ENCODE measurements around the gene PTPRN2. TPM values are rescaled to one million over a fixed set of nuclear protein-coding genes. Genes with fewer than 3 reads are reported as not detected.

The PTPRN2 gene
- total and polyA plus RNA-seq, 9 of the 15 experiments (the other 6 are each of a cell fraction or from before 2014, with no cell fraction given): not detected

- H2AFZ ChIP-seq (ENCODE audit: low read depth, low read length): no peak overlapping the region
- peak; percentile 68 for FAIRE-seq
- under 1% methylated on average over 10 of the region's 10 CpGs for WGBS (ENCODE audit: insufficient coverage, low coverage, missing lambda C conversion rate)
- no peak overlapping the region for H3K4me3 ChIP-seq
- no peaks in the 10 kb centered on the region for H3K79me2 ChIP-seq (ENCODE audit: control insufficient read depth, insufficient read depth, low read length)
- no TSS peak for BruUV-seq (replicated peaks)
- H3K27ac ChIP-seq (ENCODE audit: extremely low read depth, low read depth, low read length): no peak overlapping the region
- TF ChIP-seq ZNF436 (CRISPR knock-in tag; IDR thresholded peaks at IDR 0.05) (no peak), EZH2 (IDR thresholded peaks at IDR 0.05; ENCODE audit: borderline replicate concordance, low read depth, low read length) (peak; percentile 39; the same call in 1 of the 2 replicates), XRCC3 (IDR thresholded peaks at IDR 0.05) (no peak), EGR1 (conservative IDR thresholded peaks at IDR 0.05) (peak; percentile 91), STAT5A (IDR thresholded peaks at IDR 0.05; ENCODE audit: borderline replicate concordance, low read length) (peak; percentile 42; the same call in 1 of the 2 replicates)
- H3K4me2 ChIP-seq (ENCODE audit: insufficient read depth, low read length): no peak overlapping the region
- intact Hi-C loops (cut with micrococcal nuclease): no loop called here
- peak in 1 of 4 experiments; percentile 51 for DNase-seq (ENCODE audit: extremely low read depth in 1 of 4, low spot score in 3 of 4)
- peaks cover 24% of the 10 kb centered on the region for H4K20me1 ChIP-seq (replicated peaks; ENCODE audit: control insufficient read depth, insufficient read depth, low read length)
- no peaks in the 10 kb centered on the region for H3K9me1 ChIP-seq (ENCODE audit: control insufficient read depth, insufficient read depth, low read length)
- H3K36me3 ChIP-seq (ENCODE audit: control insufficient read depth, insufficient read depth, low read length): no peaks in the 10 kb centered on the region
- in situ Hi-C loops (cut with MboI): no loop called here
- H3K9ac ChIP-seq (ENCODE audit: insufficient read depth in 1 of 2, low read depth in 2 of 2, low read length in 2 of 2): no peak overlapping the region
- ChIA-PET CTCF (ENCODE audit: low intra/inter-chr PET ratio) (no interaction called here), POLR2A (interaction anchor here (1.5 kb wide), 1 partner anchor 8 kb away, joined by 3 read pairs; no protein-coding TSS in a partner anchor)
- H3K27me3 ChIP-seq (ENCODE audit: control insufficient read depth in 2 of 2, insufficient read depth in 2 of 2, low read length in 2 of 2): peaks cover 68 to 78% of the 10 kb centered on the region in 2 experiments
- H3K9me3 ChIP-seq (replicated peaks; ENCODE audit: control insufficient read depth, insufficient read depth, low read depth, low read length): no peaks in the 10 kb centered on the region; the same call in 1 of the 2 replicates
- peak; percentile 55; the same call in 2 of the 3 replicates for ATAC-seq
- H3K4me1 ChIP-seq (replicated peaks in 1 of 2; ENCODE audit: control insufficient read depth in 2 of 2, insufficient read depth in 2 of 2, low read length in 2 of 2): 0 out of 5 replicates have a peak, but pooled peaks cover 0 to 3% of the 10 kb centered on the region in 2 experiments
Observed at GRCh38 chr7:157538735-157539134, 1048.9 kb downstream of the PTPRN2 start.

- POLR2A ChIA-PET: interaction anchor here (0.7 kb wide), 1 partner anchor 22 kb away, joined by 3 read pairs; no protein-coding TSS in a partner anchor
- DNase-seq (ENCODE audit: extremely low read depth in 1 of 4, low spot score in 3 of 4) (no peak), ATAC-seq (no peak), FAIRE-seq (no peak)
- Histone ChIP-seq H4K20me1 (replicated peaks; ENCODE audit: control insufficient read depth, insufficient read depth, low read length) (peaks cover 24% of the 10 kb centered on the region), H3K27me3 (ENCODE audit: control insufficient read depth in 2 of 2, insufficient read depth in 2 of 2, low read length in 2 of 2) (peaks cover 65 to 78% of the 10 kb centered on the region in 2 experiments), H3K36me3 (ENCODE audit: control insufficient read depth, insufficient read depth, low read length) (no peaks in the 10 kb centered on the region), H3K9me1 (ENCODE audit: control insufficient read depth, insufficient read depth, low read length) (no peaks in the 10 kb centered on the region), H3K4me3 (no peak overlapping the region), H3K4me1 (replicated peaks in 1 of 2; ENCODE audit: control insufficient read depth in 2 of 2, insufficient read depth in 2 of 2, low read length in 2 of 2) (0 out of 5 replicates have a peak, but pooled peaks cover 0 to 3% of the 10 kb centered on the region in 2 experiments), H3K79me2 (ENCODE audit: control insufficient read depth, insufficient read depth, low read length) (no peaks in the 10 kb centered on the region), H3K9me3 (replicated peaks; ENCODE audit: control insufficient read depth, insufficient read depth, low read depth, low read length) (no peaks in the 10 kb centered on the region; the same call in 1 of the 2 replicates), H2AFZ (ENCODE audit: low read depth, low read length) (no peak overlapping the region), H3K27ac (ENCODE audit: extremely low read depth, low read depth, low read length) (no peak overlapping the region), H3K4me2 (ENCODE audit: insufficient read depth, low read length) (no peak overlapping the region), H3K9ac (ENCODE audit: insufficient read depth in 1 of 2, low read depth in 2 of 2, low read length in 2 of 2) (no peak overlapping the region)
- in situ Hi-C loops (cut with MboI) (no loop called here), intact Hi-C loops (cut with micrococcal nuclease) (no loop called here)
- 1% methylated on average over 11 of the region's 11 CpGs for WGBS (ENCODE audit: insufficient coverage, low coverage, missing lambda C conversion rate)
- no TSS peak for BruUV-seq (replicated peaks)
- CTCF ChIA-PET (ENCODE audit: low intra/inter-chr PET ratio): no interaction called here
- no peak for TF ChIP-seq CREBBP (IDR thresholded peaks at IDR 0.05; ENCODE audit: low read depth, low read length)
- no peak for TF ChIP-seq ZBTB7A (IDR thresholded peaks at IDR 0.05; ENCODE audit: borderline replicate concordance, control insufficient read depth, low read depth, low read length)
- no peak for TF ChIP-seq TRIM25 (IDR thresholded peaks at IDR 0.05; ENCODE audit: borderline replicate concordance)
- no peak for TF ChIP-seq TEAD4 (IDR thresholded peaks at IDR 0.05; ENCODE audit: low read length)
- no peak for TF ChIP-seq TEAD4 (CRISPR knock-in tag; IDR thresholded peaks at IDR 0.05; ENCODE audit: borderline replicate concordance)
- TF ChIP-seq ZHX1 (conservative IDR thresholded peaks at IDR 0.05; ENCODE audit: low read length): no peak
Observed at GRCh38 chr7:157538321-157538720, 1049.3 kb downstream of the PTPRN2 start.
